K562 (cell line): ENCODE results near the gene SIRT2. TPM values are rescaled to one million over a fixed set of nuclear protein-coding genes. Genes with fewer than 3 reads are reported as not detected.

Experiments
- CTBP1 ChIP-seq: fragments of 450-650 bp; IDR thresholded peaks from 2 replicates; pipeline ENCODE4 v1.6.1; 2016; ENCODE audit warnings: borderline replicate concordance
- HNRNPUL1 ChIP-seq: fragments of 200-400 bp; formaldehyde crosslinking; IDR thresholded peaks from 2 replicates; pipeline ENCODE4 v1.6.1; 2017; ENCODE audit warnings: low read length
- LCOR ChIP-seq: sonication (generic); formaldehyde crosslinking; IDR thresholded peaks from 2 replicates; pipeline ENCODE4 v1.8.0; 2022; ENCODE audit warnings: mild to moderate bottlenecking, missing genetic modification reagents
- NFE2 ChIP-seq: IDR thresholded peaks from 2 replicates; pipeline ENCODE4 v1.6.1; 2014; ENCODE audit warnings: antibody characterized with exemption, low read depth
- PCBP2 ChIP-seq: fragments of 200-400 bp; formaldehyde crosslinking; IDR thresholded peaks from 2 replicates; pipeline ENCODE4 v1.6.1; 2018; ENCODE audit warnings: low read length, low read depth, mild to moderate bottlenecking, moderate library complexity; ENCODE audit not compliant: poor library complexity, severe bottlenecking
- POLR2H ChIP-seq: IDR thresholded peaks from 2 replicates; pipeline ENCODE4 v1.6.1; 2016; ENCODE audit warnings: missing genetic modification characterization, low read depth, mild to moderate bottlenecking, control low read depth, missing compliant biosample characterization, moderate library complexity
- POLR3G ChIP-seq: IDR thresholded peaks from 2 replicates; pipeline ENCODE4 v1.6.1; 2011; ENCODE audit not compliant: insufficient read length, insufficient replicate concordance; ENCODE audit errors: extremely low read depth
- SMAD3 ChIP-seq: fragments of 450-650 bp; formaldehyde crosslinking; conservative IDR thresholded peaks from 2 replicates; pipeline ENCODE4 v1.4.0; 2020; ENCODE audit warnings: mild to moderate bottlenecking
- SOX6 ChIP-seq: fragments of 450-650 bp; IDR thresholded peaks from 2 replicates; pipeline ENCODE4 v1.6.1; 2014; ENCODE audit warnings: mild to moderate bottlenecking
- U2AF2 ChIP-seq: fragments of 200-400 bp; formaldehyde crosslinking; optimal IDR thresholded peaks from 2 replicates; pipeline ENCODE3; 2017; ENCODE audit warnings: low read depth, mild to moderate bottlenecking, low read length
- ZBTB1 ChIP-seq: sonication (generic); formaldehyde crosslinking; IDR thresholded peaks from 2 replicates; pipeline ENCODE4 v1.8.1; 2023; ENCODE audit warnings: missing genetic modification reagents, low read depth, mild to moderate bottlenecking, borderline replicate concordance
- ZNF263 ChIP-seq: sonication (generic); formaldehyde crosslinking; IDR thresholded peaks from 2 replicates; pipeline ENCODE4 v1.8.0; 2022; ENCODE audit warnings: mild to moderate bottlenecking, missing genetic modification reagents, borderline replicate concordance
- ZNF280A ChIP-seq: fragments of 450-650 bp; IDR thresholded peaks from 2 replicates; pipeline ENCODE4 v1.6.1; 2018; ENCODE audit warnings: mild to moderate bottlenecking, low read depth; ENCODE audit not compliant: partially characterized antibody
- polyA plus RNA-seq, 8 experiments: library from polyadenylated mRNA; depleted of rRNA in 4 of 8; stranded (reverse) in 5 of 8; unstranded in 3 of 8; fragments of >200 nt; fragmentation: Nextera tagmentation in 2 of 8; fragmentation: Illumina TruSeq in 1 of 8; extraction: Ambion mirVana in 2 of 8; extraction: Trizol in 1 of 8; gene quantifications; 2 replicates each; pipeline versions ENCODE4 v1.2.1 to v1.2.3, GENCODE V29; 2011 to 2014; ENCODE audit warnings: inconsistent platforms in 1 of 8, missing spikeins in 1 of 8
- total RNA-seq, 7 experiments: library from RNA; depleted of rRNA in 6 of 7; stranded (reverse); fragments of >200 nt in 6 of 7; fragmentation: Illumina TruSeq in 2 of 7; extraction: Trizol in 2 of 7; gene quantifications; 2 replicates each; pipeline versions ENCODE4 v1.2.1 to v1.2.3, GENCODE V29; 2011 to 2021; ENCODE audit warnings: low replicate concordance in 1 of 7
- TF ChIP-seq, protein P1 (sequence below): sonication (generic); formaldehyde crosslinking; IDR thresholded peaks from 2 replicates; pipeline ENCODE4 v1.8.1; 2022; ENCODE audit warnings: missing genetic modification reagents
- TF ChIP-seq, protein P2 (sequence below): fragments of 450-650 bp; IDR thresholded peaks from 2 replicates; pipeline ENCODE4 v1.6.1; 2017; ENCODE audit warnings: mild to moderate bottlenecking, moderate library complexity
- TF ChIP-seq, protein P3 (sequence below): sonication (generic); formaldehyde crosslinking; IDR thresholded peaks from 2 replicates; pipeline ENCODE4 v1.8.1; 2023; ENCODE audit warnings: mild to moderate bottlenecking, missing genetic modification reagents
- TF ChIP-seq, protein P4 (sequence below): fragments of 250-450 bp; sonication (Bioruptor Pico); IDR thresholded peaks from 2 replicates; pipeline ENCODE4 v1.5.0; 2020; ENCODE audit warnings: mild to moderate bottlenecking, borderline replicate concordance

Gene SIRT2
- total and polyA plus RNA-seq, 9 of the 15 experiments (the other 6 are each of a cell fraction or from before 2014, with no cell fraction given) = 2.3 to 35.2 (median 22.9) TPM

- TF ChIP-seq, protein P1, sequence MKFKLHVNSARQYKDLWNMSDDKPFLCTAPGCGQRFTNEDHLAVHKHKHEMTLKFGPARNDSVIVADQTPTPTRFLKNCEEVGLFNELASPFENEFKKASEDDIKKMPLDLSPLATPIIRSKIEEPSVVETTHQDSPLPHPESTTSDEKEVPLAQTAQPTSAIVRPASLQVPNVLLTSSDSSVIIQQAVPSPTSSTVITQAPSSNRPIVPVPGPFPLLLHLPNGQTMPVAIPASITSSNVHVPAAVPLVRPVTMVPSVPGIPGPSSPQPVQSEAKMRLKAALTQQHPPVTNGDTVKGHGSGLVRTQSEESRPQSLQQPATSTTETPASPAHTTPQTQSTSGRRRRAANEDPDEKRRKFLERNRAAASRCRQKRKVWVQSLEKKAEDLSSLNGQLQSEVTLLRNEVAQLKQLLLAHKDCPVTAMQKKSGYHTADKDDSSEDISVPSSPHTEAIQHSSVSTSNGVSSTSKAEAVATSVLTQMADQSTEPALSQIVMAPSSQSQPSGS = no peak
- TF ChIP-seq SOX6 = no peak
- TF ChIP-seq U2AF2 = no peak
- TF ChIP-seq, protein P2, sequence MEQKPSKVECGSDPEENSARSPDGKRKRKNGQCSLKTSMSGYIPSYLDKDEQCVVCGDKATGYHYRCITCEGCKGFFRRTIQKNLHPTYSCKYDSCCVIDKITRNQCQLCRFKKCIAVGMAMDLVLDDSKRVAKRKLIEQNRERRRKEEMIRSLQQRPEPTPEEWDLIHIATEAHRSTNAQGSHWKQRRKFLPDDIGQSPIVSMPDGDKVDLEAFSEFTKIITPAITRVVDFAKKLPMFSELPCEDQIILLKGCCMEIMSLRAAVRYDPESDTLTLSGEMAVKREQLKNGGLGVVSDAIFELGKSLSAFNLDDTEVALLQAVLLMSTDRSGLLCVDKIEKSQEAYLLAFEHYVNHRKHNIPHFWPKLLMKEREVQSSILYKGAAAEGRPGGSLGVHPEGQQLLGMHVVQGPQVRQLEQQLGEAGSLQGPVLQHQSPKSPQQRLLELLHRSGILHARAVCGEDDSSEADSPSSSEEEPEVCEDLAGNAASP = no peak
- no peak for TF ChIP-seq ZNF280A
- no peak; the same call in 1 of the 2 replicates for TF ChIP-seq CTBP1
- peak; percentile 1; the same call in 1 of the 2 replicates for TF ChIP-seq NFE2
- TF ChIP-seq, protein P3, sequence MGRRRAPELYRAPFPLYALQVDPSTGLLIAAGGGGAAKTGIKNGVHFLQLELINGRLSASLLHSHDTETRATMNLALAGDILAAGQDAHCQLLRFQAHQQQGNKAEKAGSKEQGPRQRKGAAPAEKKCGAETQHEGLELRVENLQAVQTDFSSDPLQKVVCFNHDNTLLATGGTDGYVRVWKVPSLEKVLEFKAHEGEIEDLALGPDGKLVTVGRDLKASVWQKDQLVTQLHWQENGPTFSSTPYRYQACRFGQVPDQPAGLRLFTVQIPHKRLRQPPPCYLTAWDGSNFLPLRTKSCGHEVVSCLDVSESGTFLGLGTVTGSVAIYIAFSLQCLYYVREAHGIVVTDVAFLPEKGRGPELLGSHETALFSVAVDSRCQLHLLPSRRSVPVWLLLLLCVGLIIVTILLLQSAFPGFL (CRISPR knock-in tag) = no peak
- no peak for TF ChIP-seq POLR2H
- TF ChIP-seq SMAD3 (CRISPR knock-in tag) = no peak
- TF ChIP-seq POLR3G = no peak
- TF ChIP-seq LCOR (CRISPR knock-in tag) = no peak
- TF ChIP-seq, protein P4, sequence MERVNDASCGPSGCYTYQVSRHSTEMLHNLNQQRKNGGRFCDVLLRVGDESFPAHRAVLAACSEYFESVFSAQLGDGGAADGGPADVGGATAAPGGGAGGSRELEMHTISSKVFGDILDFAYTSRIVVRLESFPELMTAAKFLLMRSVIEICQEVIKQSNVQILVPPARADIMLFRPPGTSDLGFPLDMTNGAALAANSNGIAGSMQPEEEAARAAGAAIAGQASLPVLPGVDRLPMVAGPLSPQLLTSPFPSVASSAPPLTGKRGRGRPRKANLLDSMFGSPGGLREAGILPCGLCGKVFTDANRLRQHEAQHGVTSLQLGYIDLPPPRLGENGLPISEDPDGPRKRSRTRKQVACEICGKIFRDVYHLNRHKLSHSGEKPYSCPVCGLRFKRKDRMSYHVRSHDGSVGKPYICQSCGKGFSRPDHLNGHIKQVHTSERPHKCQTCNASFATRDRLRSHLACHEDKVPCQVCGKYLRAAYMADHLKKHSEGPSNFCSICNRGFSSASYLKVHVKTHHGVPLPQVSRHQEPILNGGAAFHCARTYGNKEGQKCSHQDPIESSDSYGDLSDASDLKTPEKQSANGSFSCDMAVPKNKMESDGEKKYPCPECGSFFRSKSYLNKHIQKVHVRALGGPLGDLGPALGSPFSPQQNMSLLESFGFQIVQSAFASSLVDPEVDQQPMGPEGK = no peak
- TF ChIP-seq ZNF263 (CRISPR knock-in tag) = 0 out of 2 replicates have a peak, but pooled peaks have one; percentile 38
- no peak; the same call in 1 of the 2 replicates for TF ChIP-seq ZBTB1 (CRISPR knock-in tag)
- TF ChIP-seq HNRNPUL1 = no peak
- no peak for TF ChIP-seq PCBP2
Measured at GRCh38 chr19:38850976-38851621, 48.3 kb downstream of the SIRT2 start (continued).
